ENCODE measurements around the gene USP10. TPM values are rescaled to one million over a fixed set of nuclear protein-coding genes. Genes with fewer than 3 reads are reported as not detected.

USP10 gene
- total RNA-seq, 2 experiments from 2014 or later = 99.3 to 106 TPM

DNA sequence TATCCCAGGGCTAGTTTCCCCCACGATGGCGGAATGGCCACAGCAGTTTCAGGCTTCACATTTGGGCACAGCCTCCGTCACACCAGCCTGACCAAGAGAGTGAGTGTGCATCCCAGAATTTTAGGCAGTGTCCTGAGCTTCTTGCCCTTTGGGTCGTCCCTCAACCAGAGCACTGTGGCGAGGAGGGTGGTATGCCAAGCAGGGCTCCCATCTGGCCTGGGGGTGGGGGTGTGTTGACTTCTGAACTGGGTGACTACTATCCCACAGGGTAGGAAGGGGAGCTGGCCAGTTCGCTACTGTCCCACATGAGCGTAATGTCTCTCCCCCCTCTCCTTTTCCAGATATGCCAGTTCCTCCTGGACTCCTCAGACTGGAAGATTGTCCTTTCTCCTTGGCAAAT is 16.1 kb downstream of the USP10 start:
- POLR2A ChIA-PET = interaction anchor here (1.3 kb wide), 2 partner anchors 10 to 12 kb away, joined by 4 to 5 read pairs; no protein-coding TSS in a partner anchor
- ATAC-seq (ENCODE audit: poor library complexity) = no peak
- H3K27ac Mint-ChIP-seq = no peak overlapping the region

DNA sequence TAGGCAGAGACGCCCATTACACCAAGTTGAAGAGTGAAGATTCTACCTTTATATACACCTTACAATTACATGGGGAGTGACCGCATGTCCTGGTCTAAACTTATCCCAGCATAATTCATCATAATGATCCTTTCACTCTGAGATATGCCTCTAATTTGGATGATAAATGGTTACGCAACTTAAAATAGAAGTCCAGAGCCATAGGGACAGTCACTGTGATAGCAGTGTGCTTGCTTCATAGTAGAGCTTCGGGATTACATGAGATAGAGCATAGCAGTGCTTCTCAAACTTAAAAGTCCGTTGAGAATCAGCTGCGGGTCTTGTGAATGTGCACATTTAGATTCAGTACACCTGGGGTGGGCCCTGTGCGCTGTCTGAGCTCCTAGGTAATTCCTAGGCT is 16.9 kb downstream of the USP10 start:
- H3K27me3 Mint-ChIP-seq = no peaks in the 10 kb centered on the region
- no peak overlapping the region for H3K4me3 Mint-ChIP-seq
- H3K27ac Mint-ChIP-seq = peak overlapping the region; percentile 4
- Histone ChIP-seq H3K9me3 (ENCODE audit: control insufficient read depth in 1 of 2, insufficient read depth in 1 of 2, low read length in 2 of 2) (no peaks in the 10 kb centered on the region), H3K4me3 (ENCODE audit: low read length) (no peak overlapping the region), H3K36me3 (ENCODE audit: insufficient read depth, low read length) (peaks cover 14% of the 10 kb centered on the region), H3K27me3 (ENCODE audit: control insufficient read depth in 1 of 2, insufficient read depth in 2 of 2, low read length in 2 of 2) (no peaks in the 10 kb centered on the region), H3K27ac (ENCODE audit: low read depth in 1 of 2, low read length in 2 of 2) (no peak overlapping the region), H3K4me1 (ENCODE audit: insufficient read depth, low read length) (peaks cover 27% of the 10 kb centered on the region)
- ChIA-PET CTCF (interaction anchor here (1.3 kb wide), 1 partner anchor 9 kb away, joined by 4 read pairs; no protein-coding TSS in a partner anchor), POLR2A (no interaction called here)
- H3K4me1 Mint-ChIP-seq (ENCODE audit: low read depth) = peaks cover 82% of the 10 kb centered on the region
- intact Hi-C loops (cut with DNase I, micrococcal nuclease) = no loop called here
- DNase-seq (no peak), ATAC-seq (ENCODE audit: poor library complexity) (no peak)
- H3K9me3 Mint-ChIP-seq = no peaks in the 10 kb centered on the region
- TF ChIP-seq, protein P1, sequence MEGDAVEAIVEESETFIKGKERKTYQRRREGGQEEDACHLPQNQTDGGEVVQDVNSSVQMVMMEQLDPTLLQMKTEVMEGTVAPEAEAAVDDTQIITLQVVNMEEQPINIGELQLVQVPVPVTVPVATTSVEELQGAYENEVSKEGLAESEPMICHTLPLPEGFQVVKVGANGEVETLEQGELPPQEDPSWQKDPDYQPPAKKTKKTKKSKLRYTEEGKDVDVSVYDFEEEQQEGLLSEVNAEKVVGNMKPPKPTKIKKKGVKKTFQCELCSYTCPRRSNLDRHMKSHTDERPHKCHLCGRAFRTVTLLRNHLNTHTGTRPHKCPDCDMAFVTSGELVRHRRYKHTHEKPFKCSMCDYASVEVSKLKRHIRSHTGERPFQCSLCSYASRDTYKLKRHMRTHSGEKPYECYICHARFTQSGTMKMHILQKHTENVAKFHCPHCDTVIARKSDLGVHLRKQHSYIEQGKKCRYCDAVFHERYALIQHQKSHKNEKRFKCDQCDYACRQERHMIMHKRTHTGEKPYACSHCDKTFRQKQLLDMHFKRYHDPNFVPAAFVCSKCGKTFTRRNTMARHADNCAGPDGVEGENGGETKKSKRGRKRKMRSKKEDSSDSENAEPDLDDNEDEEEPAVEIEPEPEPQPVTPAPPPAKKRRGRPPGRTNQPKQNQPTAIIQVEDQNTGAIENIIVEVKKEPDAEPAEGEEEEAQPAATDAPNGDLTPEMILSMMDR (IDR thresholded peaks at IDR 0.05) = no peak
- peaks cover 33% of the 10 kb centered on the region for H3K36me3 Mint-ChIP-seq (ENCODE audit: low read depth)

More for the DNA sequence above, 16.1 kb downstream of the USP10 start:
- peaks cover 33% of the 10 kb centered on the region for H3K36me3 Mint-ChIP-seq (ENCODE audit: low read depth)
- no peaks in the 10 kb centered on the region for H3K27me3 Mint-ChIP-seq
- Histone ChIP-seq H3K4me1 (ENCODE audit: insufficient read depth, low read length) (peaks cover 28% of the 10 kb centered on the region), H3K27ac (ENCODE audit: low read depth in 1 of 2, low read length in 2 of 2) (no peak overlapping the region), H3K9me3 (ENCODE audit: control insufficient read depth in 1 of 2, insufficient read depth in 1 of 2, low read length in 2 of 2) (no peaks in the 10 kb centered on the region), H3K27me3 (ENCODE audit: control insufficient read depth in 1 of 2, insufficient read depth in 2 of 2, low read length in 2 of 2) (no peaks in the 10 kb centered on the region), H3K4me3 (ENCODE audit: low read length) (no peak overlapping the region), H3K36me3 (ENCODE audit: insufficient read depth, low read length) (peaks cover 20% of the 10 kb centered on the region)
- CTCF ChIA-PET = interaction anchor here (1.1 to 1.4 kb wide), 2 partner anchors 10 to 23 kb away, joined by 4 to 7 read pairs; no protein-coding TSS in a partner anchor
- no peak for DNase-seq
- no peaks in the 10 kb centered on the region for H3K9me3 Mint-ChIP-seq
- intact Hi-C loops (cut with DNase I, micrococcal nuclease) = no loop called here
- TF ChIP-seq, protein P1 (IDR thresholded peaks at IDR 0.05) = no peak
- peaks cover 88% of the 10 kb centered on the region for H3K4me1 Mint-ChIP-seq (ENCODE audit: low read depth)
- no peak overlapping the region for H3K4me3 Mint-ChIP-seq

DNA sequence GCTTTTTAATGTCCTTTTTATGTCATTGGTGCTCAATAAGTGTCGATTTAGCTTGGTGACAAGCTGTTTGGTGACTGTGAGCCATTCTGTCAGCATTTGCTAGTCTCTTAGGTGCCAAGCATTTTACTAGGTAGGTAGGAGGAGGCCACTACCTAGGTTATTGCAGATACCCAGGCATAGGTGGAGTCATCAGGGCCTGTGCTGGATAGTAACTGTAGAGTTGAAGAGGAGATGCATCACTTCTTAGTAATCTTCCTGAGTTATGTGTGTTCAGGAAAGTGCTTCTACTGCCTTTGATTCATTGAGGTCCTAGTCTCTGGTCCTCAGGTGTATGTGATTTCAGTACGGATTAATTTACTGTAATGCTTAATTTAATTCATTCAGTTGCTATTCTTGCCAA is 17.7 kb downstream of the USP10 start:
- POLR2A ChIA-PET = no interaction called here
- peaks cover 19% of the 10 kb centered on the region for H3K4me1 ChIP-seq (ENCODE audit: insufficient read depth, low read length)
- ATAC-seq (ENCODE audit: poor library complexity) = no peak
- Mint-ChIP-seq H3K27me3 (no peaks in the 10 kb centered on the region), H3K9me3 (no peaks in the 10 kb centered on the region), H3K36me3 (ENCODE audit: low read depth) (peaks cover 38% of the 10 kb centered on the region), H3K27ac (peak overlapping the region; percentile 45), H3K4me3 (no peak overlapping the region), H3K4me1 (ENCODE audit: low read depth) (peaks cover 83% of the 10 kb centered on the region)
- CTCF ChIA-PET = interaction anchor here (1.3 kb wide), 1 partner anchor 9 kb away, joined by 4 read pairs; no protein-coding TSS in a partner anchor
- intact Hi-C loops (cut with DNase I, micrococcal nuclease) = no loop called here
- DNase-seq = no peak
- H3K36me3 ChIP-seq (ENCODE audit: insufficient read depth, low read length) = peaks cover 14% of the 10 kb centered on the region
- H3K4me3 ChIP-seq (ENCODE audit: low read length) = no peak overlapping the region
- TF ChIP-seq, protein P1 (IDR thresholded peaks at IDR 0.05) = no peak
- H3K27ac ChIP-seq (ENCODE audit: low read depth in 1 of 2, low read length in 2 of 2) = no peak overlapping the region
- H3K27me3 ChIP-seq (ENCODE audit: control insufficient read depth in 1 of 2, insufficient read depth in 2 of 2, low read length in 2 of 2) = no peaks in the 10 kb centered on the region
- H3K9me3 ChIP-seq (ENCODE audit: control insufficient read depth in 1 of 2, insufficient read depth in 1 of 2, low read length in 2 of 2) = no peaks in the 10 kb centered on the region
